GM18870 (cell line): ENCODE measurements around the gene DDI2.

ENCODE experiments used
- ATAC-seq: cut with Tn5 transposase; IDR thresholded peaks from one replicate; pipeline ENCODE4 v1.9.1; 2021; ENCODE audit warnings: moderate library complexity; ENCODE audit not compliant: unreplicated experiment

The DDI2 gene

DNA sequence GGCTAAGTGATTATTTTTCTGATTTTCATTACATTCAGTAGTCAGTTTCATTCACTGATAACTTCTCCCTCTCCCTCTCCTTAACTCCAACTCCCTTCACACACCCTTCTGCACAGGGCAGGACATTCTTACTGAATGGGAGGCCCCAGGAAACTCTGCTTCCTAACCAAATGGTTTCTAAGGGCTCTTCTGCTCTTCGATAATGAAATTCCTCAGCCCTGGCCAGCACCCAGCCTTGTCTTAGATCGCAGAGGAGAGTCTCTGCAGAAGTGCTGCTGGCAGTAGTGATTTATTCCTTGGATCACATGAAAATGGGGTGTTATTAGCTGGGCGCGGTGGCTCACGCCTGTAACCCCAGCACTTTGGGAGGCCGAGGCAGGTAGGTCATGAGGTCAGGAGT is 83.2 kb downstream of the DDI2 start:
- no peak for ATAC-seq

DNA sequence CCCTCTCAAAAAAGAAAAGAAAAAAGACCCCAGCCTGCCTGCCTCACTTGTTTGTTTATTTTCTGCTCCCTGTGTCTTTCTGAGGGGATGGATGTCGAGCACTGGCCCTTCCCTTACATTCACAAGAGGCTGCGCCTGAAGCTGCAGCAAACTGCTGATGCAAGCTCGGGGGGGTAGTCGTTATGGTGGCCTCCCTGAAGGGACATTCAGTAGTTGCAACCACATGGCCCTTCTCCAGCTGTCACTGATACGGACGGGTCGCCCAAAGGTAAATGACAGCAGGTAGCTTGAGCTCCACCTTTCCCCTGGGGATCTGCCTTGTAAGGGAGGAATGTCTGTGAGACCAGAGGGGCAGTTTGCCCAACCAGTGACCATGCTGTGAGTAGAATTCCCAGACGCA is 84.5 kb downstream of the DDI2 start:
- no peak for ATAC-seq

DNA sequence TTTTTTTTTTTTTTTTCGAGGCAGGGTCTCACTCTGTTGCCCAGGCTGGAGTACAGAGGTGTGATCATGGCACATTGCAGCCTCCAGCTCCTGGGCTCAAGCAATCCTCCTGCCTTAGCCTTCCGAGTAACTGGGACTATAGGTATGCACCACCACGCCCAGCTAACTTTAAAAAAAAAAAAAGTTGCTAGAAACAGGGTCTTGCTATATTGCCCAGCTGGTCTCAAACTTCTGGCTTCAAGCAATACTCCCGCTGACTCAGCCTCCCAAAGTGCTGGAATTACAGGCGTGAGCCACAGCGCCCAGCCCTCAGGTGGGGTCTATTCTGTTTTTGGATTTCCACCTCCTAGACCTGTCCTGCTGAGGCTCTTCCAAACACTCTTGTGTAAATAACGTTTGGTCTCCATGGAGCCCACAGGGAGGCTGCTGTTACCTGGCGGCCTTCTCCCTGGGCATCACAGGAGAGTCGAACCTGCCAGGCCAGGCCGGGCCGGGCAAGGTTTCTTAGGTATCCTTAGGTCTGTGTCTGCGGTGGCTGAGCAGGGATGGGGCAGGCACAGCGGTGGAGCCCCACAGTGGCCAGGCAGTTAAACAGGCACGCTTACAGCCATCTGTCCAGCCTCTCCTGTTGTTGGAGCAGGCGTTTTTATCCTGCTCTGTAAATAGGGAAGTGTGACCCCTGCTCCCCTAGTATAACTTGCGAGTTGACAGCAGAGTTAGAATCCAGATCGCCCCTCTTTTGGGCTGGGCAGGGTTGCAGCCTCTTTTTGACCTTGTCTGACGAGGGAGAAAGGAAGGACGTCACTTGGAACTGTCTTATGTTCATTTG is 85.7 kb downstream of the DDI2 start:
- ATAC-seq, result no peak

DNA sequence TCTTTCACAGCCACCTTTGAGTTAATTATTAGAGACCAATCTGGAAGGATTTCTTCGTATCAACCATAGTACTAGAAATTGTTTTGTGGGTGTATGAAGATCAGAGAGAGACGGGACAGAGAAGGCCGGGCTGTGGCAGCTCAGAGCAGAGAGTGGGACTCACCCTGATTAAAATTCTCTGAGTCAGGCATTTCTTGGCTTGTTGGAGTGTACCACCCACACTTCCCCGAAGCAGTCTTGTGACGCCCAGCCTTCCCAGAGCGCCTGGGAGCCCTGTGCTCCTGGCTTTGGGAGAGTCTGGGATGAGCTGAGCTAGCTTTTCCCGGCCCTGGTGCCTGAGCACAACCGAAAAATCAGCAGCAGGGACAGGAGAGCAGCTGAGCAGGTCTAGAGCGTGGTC is 86.3 kb downstream of the DDI2 start:
- ATAC-seq, result no peak

DNA sequence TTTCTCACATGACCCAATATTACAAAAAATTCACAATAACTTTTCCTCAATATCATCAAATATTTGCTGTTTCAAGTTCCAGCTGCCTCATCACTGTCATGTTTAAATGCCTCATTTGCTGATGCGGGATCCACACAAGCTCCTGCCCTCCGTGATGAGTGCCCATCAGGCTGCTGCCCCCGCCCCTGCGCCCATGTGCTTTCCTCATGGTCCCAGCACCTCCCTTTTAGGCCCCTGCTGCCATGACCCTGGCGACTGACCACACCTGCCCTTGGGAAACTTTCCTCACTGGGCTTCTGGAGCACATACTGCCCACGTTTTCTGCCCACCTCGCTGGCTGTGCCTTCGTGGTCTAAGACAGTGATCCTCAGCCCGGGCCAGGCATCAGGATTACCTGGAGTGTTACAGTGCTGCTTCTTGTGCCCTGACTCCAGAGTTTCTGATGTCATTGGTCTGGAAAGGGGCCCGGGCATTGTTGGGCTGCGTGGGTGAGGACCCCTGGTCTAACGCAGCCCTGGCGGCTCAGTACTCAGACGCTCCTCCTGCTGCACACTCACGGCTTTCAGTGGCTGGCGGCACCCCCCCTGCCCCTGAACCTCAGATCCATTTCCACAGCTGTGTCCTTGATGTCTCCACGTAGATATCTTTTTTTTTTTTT is 87.4 kb downstream of the DDI2 start:
- no peak for ATAC-seq

DNA sequence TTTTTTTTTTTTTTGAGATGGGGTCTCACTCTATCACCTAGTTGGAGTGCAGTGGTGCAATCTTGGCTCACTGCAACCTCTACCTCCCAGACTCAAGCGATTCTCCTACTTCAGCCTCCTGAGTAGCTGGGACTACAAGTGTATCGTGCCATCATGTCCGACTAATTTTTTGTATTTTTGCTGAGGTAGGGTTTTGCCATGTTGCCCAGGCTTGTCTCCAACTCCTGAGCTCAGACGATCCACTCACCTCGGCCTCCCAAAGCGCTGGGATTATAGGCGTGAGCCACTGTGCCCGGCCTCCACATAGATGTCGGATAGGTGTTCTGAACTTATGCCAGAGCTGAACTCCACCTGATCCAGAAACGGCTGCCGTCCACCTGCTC is 87.9 kb downstream of the DDI2 start:
- ATAC-seq, result no peak

DNA sequence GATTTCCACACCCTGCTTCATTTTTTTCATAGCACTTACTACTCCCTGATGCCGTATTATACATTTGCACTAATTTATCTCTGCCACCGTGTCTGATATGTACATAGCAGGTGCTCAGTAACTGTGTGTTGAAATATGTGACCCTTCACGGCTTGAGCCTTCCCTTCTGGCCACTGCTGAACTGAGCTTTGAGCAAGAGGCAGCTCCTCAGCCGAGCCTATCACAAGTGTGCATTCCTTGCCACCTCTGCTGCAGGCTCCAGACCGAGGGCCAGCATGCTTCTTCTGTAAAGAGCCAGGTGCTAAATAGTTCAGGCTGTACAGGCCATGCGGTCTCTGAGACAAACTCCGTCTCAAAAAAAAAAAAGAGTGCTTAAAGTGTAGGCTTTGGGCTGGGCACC is 89.5 kb downstream of the DDI2 start:
- no peak for ATAC-seq

DNA sequence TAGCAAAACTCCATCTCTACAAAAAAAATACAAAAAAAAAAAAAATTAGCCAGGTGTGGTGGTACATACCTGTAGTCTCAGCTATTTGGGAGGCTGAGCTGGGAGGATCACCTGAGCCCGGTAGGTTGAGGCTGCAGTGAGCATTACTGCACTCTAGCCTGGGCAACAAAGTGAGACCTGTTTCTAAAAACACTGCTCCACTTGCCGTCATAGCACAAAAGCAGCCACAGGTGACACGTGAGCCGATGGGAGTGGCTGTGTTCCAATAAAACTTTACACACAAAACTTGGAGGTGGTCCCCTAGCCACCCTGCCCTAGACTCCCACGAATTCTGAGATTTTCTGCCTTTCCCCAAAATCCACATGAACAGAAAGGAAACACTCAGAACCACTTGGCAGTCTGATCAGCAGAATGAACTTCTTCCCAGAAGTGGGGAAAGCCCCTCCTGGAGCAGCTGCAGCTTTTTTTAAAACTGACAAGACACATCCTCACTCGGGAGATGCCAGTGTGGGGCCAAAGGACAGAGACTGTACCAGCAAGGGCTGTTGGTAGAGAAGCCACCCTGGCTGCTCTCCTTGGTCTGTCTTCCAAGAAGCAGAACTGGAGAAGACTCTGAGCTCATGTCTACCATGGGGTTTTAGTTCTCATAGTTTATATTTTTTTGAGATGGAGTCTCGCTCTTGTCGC is 90.1 kb downstream of the DDI2 start:
- ATAC-seq, result no peak

DNA sequence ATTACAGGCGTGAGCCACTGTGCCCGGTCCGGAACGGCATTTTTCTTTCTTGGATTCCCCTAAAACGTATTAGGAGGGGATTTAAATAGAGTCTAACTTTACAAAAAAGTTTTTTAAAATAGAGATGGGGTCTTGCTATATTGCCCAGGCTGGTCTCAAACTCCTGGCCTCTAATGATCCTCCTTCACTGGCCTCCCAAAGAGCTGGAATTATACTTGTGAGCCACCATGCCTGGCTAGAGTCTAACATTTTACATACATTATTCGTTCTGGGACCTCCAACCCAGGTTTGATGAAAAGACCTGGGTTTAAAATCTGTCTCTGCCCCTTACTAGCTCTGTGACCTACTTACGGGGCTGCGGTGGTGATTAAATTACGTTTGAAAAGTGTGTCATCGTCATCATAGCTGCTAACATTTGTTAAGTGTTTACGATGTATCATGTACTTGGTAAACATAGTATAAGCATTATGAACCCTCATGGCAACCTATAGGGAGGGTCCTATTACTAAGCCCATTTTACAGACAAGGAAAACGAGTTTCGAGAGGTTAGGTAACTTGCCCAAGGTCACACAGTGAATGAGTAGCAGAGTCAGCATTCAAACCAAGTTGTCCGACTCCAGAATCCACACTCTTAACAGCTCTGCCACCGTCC is 91.4 kb downstream of the DDI2 start:
- ATAC-seq, result no peak

DNA sequence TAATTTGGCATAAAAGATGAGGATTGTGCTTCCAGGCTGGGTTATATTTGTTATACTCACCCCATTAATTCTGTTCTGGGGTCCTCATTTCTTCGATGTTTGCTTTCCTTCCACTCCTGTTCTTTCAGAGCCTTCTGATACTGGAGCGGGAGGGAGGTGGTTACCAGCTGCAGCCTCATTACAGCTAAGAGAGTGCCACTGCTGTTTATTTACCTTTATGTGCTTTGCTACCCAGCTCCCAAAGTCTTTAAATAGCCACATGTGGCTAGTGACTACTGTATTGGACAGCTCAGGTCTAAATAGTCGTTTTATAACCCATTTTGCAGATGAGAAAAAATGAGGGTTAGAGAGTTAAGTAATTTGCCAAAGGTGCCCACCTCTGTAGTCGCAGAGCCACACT is 92.0 kb downstream of the DDI2 start:
- ATAC-seq, result no peak

DNA sequence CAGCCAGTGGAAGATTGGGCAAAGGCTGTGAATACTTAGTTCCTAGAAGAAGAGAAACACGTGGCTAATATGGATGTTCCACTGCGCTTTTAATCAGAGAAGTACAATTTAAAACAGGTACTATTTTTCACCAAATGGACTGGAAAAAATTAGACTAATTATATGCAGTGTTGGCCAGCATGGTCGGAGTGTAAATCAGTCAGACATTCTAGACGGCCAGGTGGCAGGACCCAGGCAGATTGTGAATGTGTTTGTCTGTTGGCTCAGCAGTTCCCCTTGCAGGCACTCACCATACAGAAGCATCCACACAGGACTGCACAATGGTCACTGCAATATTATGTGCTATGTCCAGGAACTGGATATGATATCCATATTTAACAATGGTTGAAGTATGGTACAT is 94.9 kb downstream of the DDI2 start:
- no peak for ATAC-seq

DNA sequence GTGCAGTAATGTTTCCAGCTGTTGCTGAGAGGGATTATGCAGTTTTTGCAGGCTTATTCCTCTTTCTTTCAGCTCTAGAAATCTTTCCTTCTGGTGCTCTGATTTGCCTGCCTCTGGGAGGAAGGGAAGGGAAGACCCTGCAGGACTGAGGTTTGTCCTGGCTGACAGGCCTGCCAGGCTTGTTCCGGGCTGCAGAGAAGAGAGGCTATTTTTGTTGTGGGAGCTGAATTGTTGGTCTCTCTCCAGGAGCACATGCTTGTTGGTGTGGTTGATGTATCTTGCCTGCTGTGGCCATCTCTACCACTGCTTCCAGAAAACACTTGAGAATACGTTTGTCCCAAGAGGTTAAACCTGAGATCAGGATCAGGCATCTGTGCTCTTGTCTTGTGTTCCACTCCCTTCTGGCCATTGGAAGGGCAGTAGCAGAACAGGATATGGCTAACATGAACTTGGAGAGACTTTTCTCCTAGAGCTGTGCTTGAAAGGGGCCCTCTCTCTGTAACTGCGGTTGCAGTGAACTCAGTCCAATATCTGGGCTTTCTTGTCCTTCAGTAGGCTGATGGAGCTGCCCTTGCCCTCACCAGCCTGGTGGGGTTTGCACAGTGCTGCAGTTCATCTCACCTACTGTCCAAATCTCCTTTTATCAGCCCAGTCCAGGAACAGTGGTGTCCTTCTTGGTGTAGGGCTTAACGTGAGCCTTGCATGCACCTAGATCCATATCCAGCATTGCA is 97.3 kb downstream of the DDI2 start:
- ATAC-seq, result no peak

DNA sequence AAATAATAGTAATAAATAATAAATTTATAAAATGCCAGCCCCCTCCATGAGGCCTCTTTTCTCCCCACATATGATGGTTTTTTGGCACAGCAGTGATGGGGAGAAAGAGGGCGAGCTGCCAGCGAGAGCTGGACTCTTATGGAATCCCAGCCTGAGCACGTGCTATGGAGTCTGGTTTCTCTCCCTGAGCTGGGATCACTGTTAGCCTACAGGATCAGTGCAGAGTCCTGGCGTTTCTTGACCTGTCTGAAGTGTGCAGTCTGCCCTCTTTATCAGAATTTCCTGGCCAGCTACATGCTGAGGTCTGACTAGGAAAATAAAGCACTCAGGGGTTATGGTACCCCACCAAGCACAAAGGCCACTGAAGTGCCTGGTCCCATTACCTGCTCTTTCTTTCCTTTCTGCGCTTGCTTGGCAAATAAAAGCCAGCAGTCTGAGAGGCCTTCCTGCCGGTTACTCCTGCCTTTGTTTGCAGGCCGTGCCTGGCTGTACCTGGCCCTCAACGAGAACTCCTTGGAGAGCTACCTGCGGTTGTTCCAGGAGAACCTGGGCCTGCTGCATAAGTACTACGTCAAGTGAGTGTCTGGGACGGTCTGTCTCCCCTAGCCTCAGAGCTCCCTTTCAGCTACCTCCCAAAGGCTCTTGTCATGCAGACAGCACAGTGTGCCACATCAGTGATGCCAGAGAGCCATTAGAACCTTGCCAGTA is 100.3 kb downstream of the DDI2 start:
- no peak for ATAC-seq

DNA sequence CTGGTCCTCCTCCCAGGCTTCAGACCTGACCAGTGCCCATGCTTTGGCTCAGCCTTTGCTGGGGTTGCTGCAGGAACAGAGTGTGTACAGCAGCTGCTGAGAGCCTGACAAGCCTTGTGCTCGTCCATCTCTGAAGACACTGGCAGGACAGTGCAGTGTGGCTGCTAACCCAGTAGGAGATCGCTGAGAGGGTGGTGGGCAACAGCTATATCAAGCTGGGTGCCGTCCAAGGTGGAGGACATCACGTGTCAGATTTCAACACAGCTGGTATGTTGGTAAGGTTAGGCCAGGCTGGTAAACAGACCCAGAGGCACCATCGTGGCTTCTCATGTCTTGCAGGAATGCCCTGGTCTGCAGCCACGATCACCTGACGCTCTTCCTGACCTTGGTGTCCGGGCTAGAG is 100.9 kb downstream of the DDI2 start:
- no peak for ATAC-seq
